Raji (cell line): ENCODE data around the gene HPCAL1.

ENCODE experiments used
- POLR2A ChIP-seq: IDR thresholded peaks from 2 replicates; pipeline ENCODE4 v1.6.1; 2011; ENCODE audit warnings: low read depth, low read length, control low read depth; ENCODE audit not compliant: insufficient read depth

Gene HPCAL1

GRCh38 chr2:10407841-10408648, 105.3 kb downstream of the HPCAL1 start:
- no peak for TF ChIP-seq POLR2A

- peak; percentile 20; the same call in 1 of the 2 replicates for TF ChIP-seq POLR2A
Observed at GRCh38 chr2:10408649-10409579, 106.2 kb downstream of the HPCAL1 start.

- 0 out of 2 replicates have a peak, but pooled peaks have one; percentile 21 for TF ChIP-seq POLR2A
Observed at GRCh38 chr2:10410001-10410822, 107.5 kb downstream of the HPCAL1 start.

DNA sequence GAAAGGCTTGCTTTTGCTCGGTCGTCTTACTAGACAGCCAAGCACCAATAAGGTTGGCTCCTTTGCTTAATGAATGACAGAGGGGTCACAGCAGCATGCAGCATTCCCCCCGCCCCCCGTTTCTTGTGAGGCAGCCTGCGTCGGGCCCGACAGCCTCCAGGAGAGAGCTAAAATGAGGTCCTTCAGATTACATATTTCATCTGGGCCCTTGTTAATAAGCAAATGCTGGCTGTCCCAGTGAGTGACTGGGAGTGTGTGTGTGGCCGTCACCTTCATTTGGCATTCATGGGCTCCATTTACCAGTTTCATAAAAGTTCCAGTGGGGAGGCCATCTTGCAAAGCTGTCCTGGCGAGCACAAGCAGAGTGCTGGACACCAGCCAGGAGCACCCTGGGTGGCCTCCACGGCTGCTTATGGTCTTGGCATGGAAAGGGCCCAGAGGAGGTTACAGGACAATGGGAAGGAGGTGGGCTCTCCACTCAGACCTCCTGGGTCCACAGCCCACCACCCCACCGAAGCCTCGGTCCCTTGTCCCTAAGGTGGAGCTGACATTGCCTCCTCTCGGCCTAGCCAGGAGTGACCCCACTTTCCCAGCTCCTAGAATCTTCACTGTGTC, 108.2 kb downstream of the HPCAL1 start:
- TF ChIP-seq POLR2A = no peak

DNA sequence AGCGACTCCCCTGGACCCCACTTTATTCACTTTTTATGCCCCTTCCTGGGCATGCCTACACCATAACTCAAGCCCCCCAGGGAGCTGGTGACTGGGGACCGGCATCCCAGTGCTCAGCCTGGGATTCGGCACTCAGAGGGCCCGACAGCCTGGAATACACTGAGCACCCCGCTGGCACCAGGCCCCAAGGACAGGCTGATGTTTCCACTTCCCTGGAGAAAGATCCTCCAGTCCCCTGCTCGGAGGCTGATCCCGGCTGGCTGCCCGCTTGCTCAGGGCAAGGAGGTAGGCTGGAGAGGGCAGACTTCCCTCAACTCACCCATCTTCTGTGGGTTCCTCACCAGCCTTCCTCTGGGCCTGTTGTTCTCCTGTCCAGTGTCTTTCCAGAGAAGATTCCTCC, 108.9 kb downstream of the HPCAL1 start:
- no peak for TF ChIP-seq POLR2A

DNA sequence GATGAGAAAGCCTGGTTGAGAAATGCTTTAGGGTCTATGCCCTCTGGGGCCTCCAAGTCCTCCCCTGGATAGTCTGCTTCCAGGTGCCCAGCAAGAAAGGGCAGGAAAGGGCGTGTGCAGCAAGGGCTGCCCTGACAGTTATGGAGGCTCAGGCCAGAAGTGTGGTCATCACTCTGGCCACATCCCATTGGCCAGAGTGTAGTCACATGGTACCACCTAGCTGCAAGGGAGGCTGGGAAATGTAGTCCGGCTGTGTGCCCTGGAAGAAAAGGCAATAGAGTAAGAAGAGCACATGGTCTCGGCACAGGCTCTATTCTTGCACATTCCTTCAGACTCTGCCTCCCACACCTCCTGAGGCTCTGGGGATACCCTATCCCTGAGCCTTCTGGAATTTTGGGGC, 109.7 kb downstream of the HPCAL1 start:
- no peak; the same call in 1 of the 2 replicates for TF ChIP-seq POLR2A

DNA sequence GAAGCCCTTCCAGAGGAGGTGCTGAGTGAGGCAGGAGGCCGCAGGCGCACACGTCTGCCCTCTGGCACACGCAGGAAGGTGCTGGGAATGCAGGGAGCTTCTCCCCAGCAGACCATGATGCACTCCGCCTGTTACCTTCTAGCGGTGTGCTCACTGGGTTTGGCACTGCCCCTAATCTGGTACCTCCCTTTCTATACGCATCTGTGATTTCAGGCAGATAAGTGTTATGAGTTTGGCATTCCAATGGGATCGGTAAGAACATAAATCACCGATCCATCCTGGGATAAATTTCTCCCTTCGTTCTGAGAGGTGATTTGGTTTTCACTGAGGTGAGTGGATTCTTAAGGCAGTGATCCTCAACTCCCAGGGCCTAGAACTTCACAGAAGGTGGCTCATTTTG, 110.8 kb downstream of the HPCAL1 start:
- TF ChIP-seq POLR2A = no peak

GRCh38 chr2:10413991-10414451, 111.3 kb downstream of the HPCAL1 start:
- no peak for TF ChIP-seq POLR2A

- no peak for TF ChIP-seq POLR2A
Observed at GRCh38 chr2:10414591-10414990, 111.9 kb downstream of the HPCAL1 start.

DNA sequence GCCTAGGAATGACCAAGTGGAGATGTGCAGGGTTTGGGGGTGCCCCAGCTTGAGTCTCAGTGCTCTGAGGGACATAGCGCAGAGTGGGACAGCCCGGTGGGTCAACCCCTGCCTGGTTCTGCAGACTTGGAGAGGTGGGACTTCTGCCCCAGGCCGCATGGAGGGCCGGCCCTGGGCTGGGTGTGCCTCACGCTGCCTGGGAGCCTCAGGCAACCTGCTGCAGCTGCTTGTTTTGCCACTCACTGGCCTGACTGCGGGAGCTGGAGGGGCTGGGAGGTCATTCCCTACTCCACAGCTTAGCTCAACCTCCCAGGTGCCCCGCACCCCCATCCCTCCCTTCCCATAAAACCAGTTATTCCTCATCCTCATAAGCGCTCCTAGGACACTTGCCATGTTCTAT, 112.3 kb downstream of the HPCAL1 start:
- no peak for TF ChIP-seq POLR2A

DNA sequence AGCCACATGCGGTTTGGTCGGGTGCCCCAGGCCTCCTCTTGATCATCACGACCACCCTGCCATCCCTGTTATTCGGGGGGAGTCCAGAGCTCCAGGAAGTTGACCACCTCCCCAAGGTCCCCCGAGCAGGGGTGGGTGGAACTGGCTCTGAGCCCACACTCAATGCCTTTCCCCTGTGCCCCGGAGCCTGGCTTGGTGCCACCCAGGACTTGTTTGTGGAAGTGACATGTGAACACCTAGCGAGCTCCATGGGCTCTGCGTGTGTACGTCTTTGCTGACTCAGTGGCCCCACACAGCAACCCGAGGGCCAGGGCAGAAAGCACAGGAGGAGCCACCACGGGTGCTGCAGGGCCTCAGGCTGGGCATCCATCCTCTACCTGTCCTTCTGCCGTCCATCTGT, 112.9 kb downstream of the HPCAL1 start:
- no peak for TF ChIP-seq POLR2A

DNA sequence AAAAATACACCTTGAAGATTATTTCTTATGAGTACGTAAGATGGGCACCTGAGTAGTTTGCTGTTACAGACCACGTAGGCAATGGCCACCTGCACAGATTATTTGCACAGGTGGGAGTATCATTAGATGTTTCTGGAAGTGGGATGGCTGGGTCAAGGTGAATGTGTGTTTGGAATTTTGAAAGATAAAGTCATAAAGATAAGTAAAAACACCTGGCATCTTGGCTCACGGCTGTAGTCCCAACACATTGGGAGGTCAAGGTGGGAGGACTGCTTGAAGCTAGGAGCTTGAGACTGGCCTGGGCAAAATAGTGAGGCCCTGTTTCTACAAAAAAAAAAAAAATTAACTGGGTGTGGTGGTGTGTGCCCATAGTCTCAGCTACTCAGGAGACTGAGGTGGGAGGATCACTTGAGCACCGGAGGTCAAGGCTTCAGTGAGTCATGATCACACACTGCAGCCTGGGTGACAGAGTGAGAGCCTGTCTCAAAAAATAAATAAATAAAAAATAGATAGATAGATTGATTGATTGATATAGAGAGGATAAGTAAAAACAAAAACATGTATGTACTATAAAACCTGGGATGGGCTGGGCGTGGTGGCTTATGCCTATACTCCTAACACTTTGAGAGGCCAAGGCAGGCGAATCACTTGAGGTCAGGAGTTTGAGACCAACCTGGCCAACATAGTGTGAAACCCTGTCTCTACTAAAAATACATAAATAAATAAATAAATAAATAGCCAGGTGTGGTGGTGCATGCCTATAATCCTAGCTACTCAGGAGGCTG, 115.0 kb downstream of the HPCAL1 start:
- TF ChIP-seq POLR2A = no peak

DNA sequence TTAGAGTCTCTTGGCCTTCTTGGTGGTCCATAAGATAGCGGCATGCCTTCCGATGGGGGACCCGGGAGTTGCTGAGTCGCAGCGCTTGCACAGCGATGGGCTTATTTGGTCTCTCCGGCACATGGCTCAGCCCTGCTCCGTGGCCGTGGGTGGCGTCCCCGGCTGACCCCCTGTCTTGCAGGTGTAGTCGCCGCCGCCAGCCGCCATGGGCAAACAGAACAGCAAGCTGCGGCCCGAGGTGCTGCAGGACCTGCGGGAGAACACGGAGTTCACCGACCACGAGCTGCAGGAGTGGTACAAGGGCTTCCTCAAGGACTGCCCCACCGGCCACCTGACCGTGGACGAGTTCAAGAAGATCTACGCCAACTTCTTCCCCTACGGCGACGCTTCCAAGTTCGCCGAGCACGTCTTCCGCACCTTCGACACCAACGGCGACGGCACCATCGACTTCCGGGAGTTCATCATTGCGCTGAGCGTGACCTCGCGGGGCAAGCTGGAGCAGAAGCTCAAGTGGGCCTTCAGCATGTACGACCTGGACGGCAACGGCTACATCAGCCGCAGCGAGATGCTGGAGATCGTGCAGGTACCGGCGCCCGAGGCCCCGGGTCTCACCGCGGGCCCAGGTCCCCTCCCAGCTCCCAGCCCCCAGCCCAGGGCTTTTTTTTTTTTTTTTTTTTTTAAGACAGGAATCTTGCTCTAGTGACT, 117.0 kb downstream of the HPCAL1 start:
- TF ChIP-seq POLR2A = no peak

DNA sequence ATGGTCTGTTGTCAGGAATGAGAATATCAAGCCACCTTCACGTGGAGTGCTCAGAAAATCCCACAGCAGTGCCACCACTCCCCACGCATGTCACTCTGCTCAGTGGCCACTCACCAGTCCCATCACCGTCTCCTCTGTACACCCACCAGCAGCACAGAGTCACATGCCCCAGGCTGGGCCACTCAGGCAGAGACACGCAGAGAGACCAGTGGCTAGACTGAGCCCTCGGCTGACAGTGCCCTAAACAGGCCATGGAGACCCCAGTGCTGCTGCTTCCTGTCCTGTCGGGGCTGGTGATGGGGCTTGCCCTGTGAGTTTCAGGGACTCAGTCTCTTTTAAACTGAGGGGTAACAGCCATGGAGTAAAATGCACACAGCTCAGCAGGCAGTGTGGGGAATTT, 119.5 kb downstream of the HPCAL1 start:
- no peak for TF ChIP-seq POLR2A
